HG03139 (cell line): ENCODE results near the gene IQUB.
A peak's percentile ranks its signal among the peaks of the same experiment; 100 is the strongest.
"Not testable (repeated sequence)": the region's sequence is repeated elsewhere in the genome, so short reads cannot be mapped to it uniquely, and the experiment has no call there.

Experiments
- ATAC-seq: cut with Tn5 transposase; IDR thresholded peaks from one replicate; pipeline ENCODE4 v1.9.1; 2021; ENCODE audit not compliant: unreplicated experiment

IQUB gene

GRCh38 chr7:123534383-123535260 is at the start of gene IQUB:
Gene IQUB (minus strand): TSS chr7:123534595. CDS start chr7:123512340, 22,255 bp downstream.
- ATAC-seq: peak; percentile 74

- no peak for ATAC-seq
Observed at GRCh38 chr7:123583821-123584220, 49.4 kb upstream of the IQUB start.

- ATAC-seq: no peak
Observed at GRCh38 chr7:123581162-123581459, 46.7 kb upstream of the IQUB start.

- peak; percentile 86 for ATAC-seq
Observed at GRCh38 chr7:123580406-123581161, 46.2 kb upstream of the IQUB start.

GRCh38 chr7:123579416-123579815 is 45.0 kb upstream of the IQUB start:
- ATAC-seq: no peak

GRCh38 chr7:123573896-123574467 is 39.6 kb upstream of the IQUB start:
- no peak for ATAC-seq

GRCh38 chr7:123573341-123573740 is 38.9 kb upstream of the IQUB start:
- no peak for ATAC-seq

- ATAC-seq: no peak
Observed at GRCh38 chr7:123571684-123572083, 37.3 kb upstream of the IQUB start.

- no peak for ATAC-seq
Observed at GRCh38 chr7:123571187-123571586, 36.8 kb upstream of the IQUB start.

- no peak for ATAC-seq
Observed at GRCh38 chr7:123570390-123571182, 36.2 kb upstream of the IQUB start.

GRCh38 chr7:123569352-123570010 is 35.1 kb upstream of the IQUB start:
- no peak for ATAC-seq

- ATAC-seq: no peak
Observed at GRCh38 chr7:123562121-123562520, 27.7 kb upstream of the IQUB start.

GRCh38 chr7:123558289-123558874 is 24.0 kb upstream of the IQUB start:
- ATAC-seq: no peak

- peak; percentile 98 for ATAC-seq
Observed at GRCh38 chr7:123557398-123558288, 23.2 kb upstream of the IQUB start, which contains the start of gene NDUFA5. Gene NDUFA5 (minus strand): TSS chr7:123557818. CDS start chr7:123557795, 23 bp downstream.

GRCh38 chr7:123557016-123557397 is 22.6 kb upstream of the IQUB start:
- no peak for ATAC-seq

GRCh38 chr7:123555484-123555883 is 21.1 kb upstream of the IQUB start:
- ATAC-seq: no peak

- ATAC-seq: no peak
Observed at GRCh38 chr7:123553159-123553558, 18.8 kb upstream of the IQUB start.

- no peak for ATAC-seq
Observed at GRCh38 chr7:123552641-123553040, 18.2 kb upstream of the IQUB start.

- ATAC-seq: not testable (repeated sequence)
Observed at GRCh38 chr7:123552134-123552533, 17.7 kb upstream of the IQUB start.
